ENCODE measurements around the gene RNASEH2B. TPM values are rescaled to one million over a fixed set of nuclear protein-coding genes. Genes with fewer than 3 reads are reported as not detected.

Gene RNASEH2B
- total RNA-seq, 2 experiments from 2014 or later: 61.8 to 88.5 TPM

Other genes starting within 250 kb of the RNASEH2B start
- gene DLEU7, start 66.1 kb upstream of the RNASEH2B start, total RNA-seq: not detected
- not detected for gene C13orf42, start 201.5 kb downstream of the RNASEH2B start, total RNA-seq